HG02852 (cell line): ENCODE results near the gene CCDC117.

ENCODE experiments used
- ATAC-seq: cut with Tn5 transposase; IDR thresholded peaks from one replicate; pipeline ENCODE4 v1.9.1; 2021; ENCODE audit warnings: mild to moderate bottlenecking, moderate library complexity; ENCODE audit not compliant: unreplicated experiment

Gene CCDC117

GRCh38 chr22:28826921-28827320 is 54.4 kb downstream of the CCDC117 start:
- ATAC-seq = no peak

GRCh38 chr22:28829358-28830181 is 57.1 kb downstream of the CCDC117 start:
- ATAC-seq = no peak

- ATAC-seq = no peak
These were observed 57.9 kb downstream of the CCDC117 start for GRCh38 chr22:28830441-28830840.

- ATAC-seq = no peak
These were observed 58.9 kb downstream of the CCDC117 start for GRCh38 chr22:28831140-28832072.

- no peak for ATAC-seq
These were observed 60.2 kb downstream of the CCDC117 start for GRCh38 chr22:28832731-28833130.

GRCh38 chr22:28833276-28833923 is 60.9 kb downstream of the CCDC117 start:
- ATAC-seq = no peak

- no peak for ATAC-seq
These were observed 63.2 kb downstream of the CCDC117 start for GRCh38 chr22:28835630-28836189.

GRCh38 chr22:28837640-28838039 is 65.1 kb downstream of the CCDC117 start:
- no peak for ATAC-seq
